SK-N-SH treated with all-trans-retinoic acid at 6 μM for 48 hours (cell line): ENCODE results near the gene SLC39A10.

Experiments used
- CSDC2 ChIP-seq: fragments of 250-450 bp; sonication (Bioruptor Pico); IDR thresholded peaks from 2 replicates; pipeline ENCODE4 v1.5.0; 2020; ENCODE audit warnings: mild to moderate bottlenecking, moderate library complexity
- PATZ1 ChIP-seq: fragments of 250-450 bp; sonication (Bioruptor Pico); IDR thresholded peaks from 2 replicates; pipeline ENCODE4 v1.8.0; 2020; ENCODE audit warnings: mild to moderate bottlenecking, moderate library complexity, borderline replicate concordance
- ZFP3 ChIP-seq: fragments of 250-450 bp; sonication (Bioruptor Pico); IDR thresholded peaks from 2 replicates; pipeline ENCODE4 v1.5.0; 2020; ENCODE audit warnings: mild to moderate bottlenecking, moderate library complexity

GRCh38 chr2:195626507-195626906 lies 30.5 kb upstream of the SLC39A10 start:
- no peak for TF ChIP-seq ZFP3 (CRISPR knock-in tag)
- no peak for TF ChIP-seq PATZ1 (CRISPR knock-in tag)
- no peak for TF ChIP-seq CSDC2 (CRISPR knock-in tag)
